Naive thymus-derived CD4-positive, alpha-beta T cell (primary cell): ENCODE data around the gene CDH4. TPM values are rescaled to one million over a fixed set of nuclear protein-coding genes. Genes with fewer than 3 reads are reported as not detected.

Experiments
- ATAC-seq: fragments of 150-1000 bp; cut with Tn5 transposase; 2 replicates; pipeline ENCODE4 v1.10.0; 2021; ENCODE audit warnings: mild to moderate bottlenecking, moderate library complexity
- CTCF ChIA-PET: fragments of 350-600 bp; sonication (Branson Sonifier 250); formaldehyde crosslinking; loops from one replicate; lab custom pipeline; 2021; ENCODE audit warnings: antibody characterized with exemption; lab: Charles Lee
- POLR2A ChIA-PET: fragments of 350-600 bp; sonication (Branson Sonifier 250); formaldehyde crosslinking; loops from one replicate; lab custom pipeline; 2021; ENCODE audit warnings: antibody characterized with exemption, inconsistent platforms; lab: Charles Lee
- DNase-seq, 9 donors: peaks; one replicate each; pipeline versions ENCODE4 v3.0.0 to v3.0.0-alpha.2; 2020 to 2022; ENCODE audit warnings: mixed read lengths in 1 of 9
- H3K27ac ChIP-seq: one replicate; pipeline ENCODE4 v1.7.0; 2013; ENCODE audit warnings: mild to moderate bottlenecking, low read depth, low read length, moderate library complexity
- H3K27me3 ChIP-seq, 2 donors: one replicate each; pipeline ENCODE4 v1.7.0; 2013; ENCODE audit warnings: low read length in 2 of 2, mild to moderate bottlenecking in 2 of 2, moderate library complexity in 2 of 2; ENCODE audit not compliant: control insufficient read depth in 2 of 2, insufficient read depth in 2 of 2
- H3K36me3 ChIP-seq, 3 experiments: 1 replicate in 2 of 3; 2 replicates in 1 of 3; pipeline ENCODE4 v1.7.0; 2013; ENCODE audit warnings: low read length in 3 of 3, mild to moderate bottlenecking in 3 of 3, moderate library complexity in 1 of 3; ENCODE audit not compliant: insufficient read depth in 3 of 3, control insufficient read depth in 2 of 3
- H3K4me1 ChIP-seq, 2 donors: one replicate each; pipeline ENCODE4 v1.7.0; 2013; ENCODE audit warnings: low read length in 2 of 2, mild to moderate bottlenecking in 2 of 2, moderate library complexity in 1 of 2; ENCODE audit not compliant: control insufficient read depth in 2 of 2, insufficient read depth in 2 of 2
- H3K4me3 ChIP-seq: 2 replicates; pipeline ENCODE4 v1.7.0; 2013; ENCODE audit warnings: mild to moderate bottlenecking, low read length
- H3K9me3 ChIP-seq, 3 experiments: 1 replicate in 2 of 3; 2 replicates in 1 of 3; pipeline ENCODE4 v1.7.0; 2013; ENCODE audit warnings: low read length in 3 of 3; ENCODE audit not compliant: control insufficient read depth in 2 of 3
- H3K27ac Mint-ChIP-seq, 9 donors: one replicate each; pipeline ENCODE4 v1.8.0; 2020 to 2022; ENCODE audit warnings: mixed read lengths in 9 of 9, mild to moderate bottlenecking in 8 of 9, moderate library complexity in 5 of 9, inconsistent platforms in 2 of 9
- H3K27me3 Mint-ChIP-seq, 5 donors: one replicate each; pipeline ENCODE4 v1.8.0; 2021 to 2022; ENCODE audit warnings: mixed read lengths in 5 of 5, mild to moderate bottlenecking in 1 of 5
- H3K36me3 Mint-ChIP-seq, 5 donors: one replicate each; pipeline ENCODE4 v1.8.0; 2020 to 2022; ENCODE audit warnings: mixed read lengths in 5 of 5, mild to moderate bottlenecking in 3 of 5, inconsistent platforms in 1 of 5
- H3K4me1 Mint-ChIP-seq, 7 donors: one replicate each; pipeline ENCODE4 v1.8.0; 2020 to 2022; ENCODE audit warnings: mixed read lengths in 7 of 7, mild to moderate bottlenecking in 3 of 7, inconsistent platforms in 1 of 7
- H3K4me3 Mint-ChIP-seq, 10 donors: one replicate each; pipeline ENCODE4 v1.8.0; 2020 to 2022; ENCODE audit warnings: mild to moderate bottlenecking in 10 of 10, mixed read lengths in 10 of 10, moderate library complexity in 6 of 10, inconsistent platforms in 2 of 10
- H3K9me3 Mint-ChIP-seq, 11 donors: one replicate each; pipeline ENCODE4 v1.8.0; 2020 to 2022; ENCODE audit warnings: mixed read lengths in 11 of 11, mild to moderate bottlenecking in 4 of 11, inconsistent platforms in 1 of 11, moderate library complexity in 1 of 11
- intact Hi-C, 2 donors: fragments of 100-400 bp; cut with micrococcal nuclease; formaldehyde crosslinking; loops; one replicate each; pipeline ENCODE4 v1.15.1; 2023
- polyA plus RNA-seq, 2 donors: library from polyadenylated mRNA; unstranded; fragments of 300-500 nt; fragmentation: Illumina TruSeq; gene quantifications; one replicate each; pipeline ENCODE4 v1.2.3, GENCODE V29; 2021
- total RNA-seq, 6 experiments: library from RNA in 5 of 6; stranded (reverse) in 5 of 6; gene quantifications; 1 replicate in 5 of 6; 2 replicates in 1 of 6; pipeline ENCODE4 v1.2.3 and lab custom pipeline; 2021 to 2026

CDH4 gene
- total and polyA plus RNA-seq, 7 experiments from 2014 or later = 0.05 to 0.43 (median 0.14) TPM; not detected in 1

DNA sequence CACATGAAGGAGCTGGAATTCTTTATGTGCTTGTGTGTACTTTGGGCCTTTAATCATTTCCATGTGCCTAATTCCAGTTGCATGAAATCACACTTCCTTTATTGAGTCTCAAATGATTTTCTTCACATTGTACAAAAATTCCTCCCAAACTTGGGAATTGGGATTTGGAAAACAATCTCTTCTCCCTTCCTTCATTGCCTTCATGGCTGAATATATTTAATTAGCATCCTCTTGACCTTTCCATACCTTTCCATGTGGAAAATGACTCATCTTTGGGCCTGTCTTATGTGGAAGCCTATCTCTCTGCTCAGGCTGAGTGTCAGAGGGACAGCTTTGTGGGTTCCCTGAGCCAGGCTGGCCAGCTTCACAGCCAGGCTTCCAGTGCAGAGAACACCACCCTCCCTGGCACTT, 33.0 kb upstream of the CDH4 start:
- POLR2A ChIA-PET = no interaction called here

DNA sequence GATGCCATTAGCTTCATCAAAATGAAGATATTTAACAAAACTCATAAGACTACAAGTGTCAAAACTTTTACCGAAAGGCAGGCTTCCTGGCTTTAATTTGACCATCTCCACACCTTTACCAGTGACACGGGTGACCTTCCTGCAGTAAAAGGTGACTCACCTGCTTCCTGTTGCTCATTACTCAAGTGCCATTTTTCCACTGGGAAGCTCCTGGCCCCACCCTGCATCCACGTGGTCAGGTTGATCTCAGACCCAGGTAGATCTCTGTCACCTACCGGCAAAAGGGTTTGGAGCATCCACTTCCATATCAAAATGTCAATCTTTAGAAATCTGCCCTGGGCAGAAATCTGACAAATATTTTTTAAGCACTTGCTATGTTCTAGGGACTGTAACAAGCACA, 31.9 kb upstream of the CDH4 start:
- Histone ChIP-seq H3K27me3 (no peaks in the 10 kb centered on the region), H3K4me1 (no peaks in the 10 kb centered on the region), H3K4me3 (no peak overlapping the region), H3K36me3 (no peaks in the 10 kb centered on the region), H3K9me3 (no peaks in the 10 kb centered on the region), H3K27ac (no peak overlapping the region)
- peaks cover 0 to 14% (median 0%) of the 10 kb centered on the region in 11 donors for H3K9me3 Mint-ChIP-seq
- H3K27ac Mint-ChIP-seq = no peak overlapping the region
- no peak overlapping the region for H3K4me3 Mint-ChIP-seq
- DNase-seq (no peak), ATAC-seq (no peak)
- CTCF ChIA-PET = interaction anchor here (2.2 kb wide), 1 partner anchor 9 kb away, joined by 7 read pairs; no protein-coding TSS in a partner anchor
- POLR2A ChIA-PET = no interaction called here
- no peaks in the 10 kb centered on the region for H3K4me1 Mint-ChIP-seq
- no peaks in the 10 kb centered on the region for H3K36me3 Mint-ChIP-seq
- peaks cover 0 to 40% (median 17%) of the 10 kb centered on the region in 5 donors for H3K27me3 Mint-ChIP-seq
- intact Hi-C loops = loop anchor here in 1 of 2 donors (10.0 kb wide), 1 partner anchor 1275 kb away; the partner anchor contains the start of genes FAM217B and PPP1R3D

More for the DNA sequence above, 33.0 kb upstream of the CDH4 start:
- H3K4me1 ChIP-seq = no peaks in the 10 kb centered on the region
- no peaks in the 10 kb centered on the region for H3K36me3 ChIP-seq
- Mint-ChIP-seq H3K9me3 (peaks cover 0 to 14% (median 0%) of the 10 kb centered on the region in 11 donors), H3K4me3 (no peak overlapping the region), H3K36me3 (no peaks in the 10 kb centered on the region), H3K27me3 (peaks cover 0 to 41% (median 17%) of the 10 kb centered on the region in 5 donors), H3K4me1 (no peaks in the 10 kb centered on the region), H3K27ac (no peak overlapping the region)
- no peak overlapping the region for H3K27ac ChIP-seq
- H3K9me3 ChIP-seq = no peaks in the 10 kb centered on the region
- H3K27me3 ChIP-seq = no peaks in the 10 kb centered on the region
- CTCF ChIA-PET = interaction anchor here (0.5 to 2.2 kb wide), 2 partner anchors 10 to 1270 kb away, joined by 3 to 7 read pairs; no protein-coding TSS in a partner anchor
- DNase-seq (no peak), ATAC-seq (no peak)
- intact Hi-C loops = no loop called here
- H3K4me3 ChIP-seq = no peak overlapping the region

DNA sequence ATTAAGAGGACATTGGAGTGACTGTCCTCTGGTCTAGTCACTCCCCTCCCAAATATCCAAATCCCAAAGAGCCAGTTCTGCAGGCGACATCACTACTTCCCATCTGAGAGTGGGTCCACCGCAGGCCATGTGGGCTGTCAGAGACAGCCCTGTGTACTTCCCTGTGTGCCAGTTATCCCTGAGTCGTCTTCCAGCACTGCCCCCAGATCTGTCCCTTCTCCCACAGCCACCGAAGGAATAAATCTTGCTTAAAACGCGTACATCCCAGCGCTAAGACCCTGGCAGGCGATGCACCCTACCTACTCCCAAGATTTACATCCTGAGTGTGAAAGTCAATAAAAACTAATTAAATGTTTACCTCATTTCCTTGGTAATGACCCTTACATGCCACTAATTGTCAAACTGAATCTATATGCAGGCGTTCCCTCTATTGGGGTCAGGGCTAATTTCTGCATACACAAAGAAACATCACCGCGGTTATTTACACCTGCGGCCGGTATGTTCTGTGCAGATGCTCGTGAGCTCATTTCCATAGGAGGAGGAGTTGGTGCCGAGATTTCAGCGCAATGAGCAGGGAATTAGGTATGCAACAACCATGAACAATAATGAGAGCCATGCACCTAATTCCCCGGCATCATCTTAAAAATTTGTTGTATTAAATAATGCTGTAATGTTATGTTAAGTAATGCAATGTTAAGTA, 31.3 kb upstream of the CDH4 start:
- no peak overlapping the region for H3K27ac Mint-ChIP-seq
- DNase-seq (no peak), ATAC-seq (no peak)
- H3K4me1 ChIP-seq = no peaks in the 10 kb centered on the region
- no peaks in the 10 kb centered on the region for H3K36me3 Mint-ChIP-seq
- CTCF ChIA-PET = interaction anchor here (2.2 kb wide), 1 partner anchor 8 kb away, joined by 7 read pairs; no protein-coding TSS in a partner anchor
- H3K27ac ChIP-seq = no peak overlapping the region
- H3K9me3 Mint-ChIP-seq = peaks cover 0 to 14% (median 0%) of the 10 kb centered on the region in 11 donors
- H3K27me3 Mint-ChIP-seq = peaks cover 0 to 44% (median 17%) of the 10 kb centered on the region in 5 donors
- POLR2A ChIA-PET = no interaction called here
- no peak overlapping the region for H3K4me3 Mint-ChIP-seq
- H3K4me1 Mint-ChIP-seq = no peaks in the 10 kb centered on the region
- intact Hi-C loops = loop anchor here in 1 of 2 donors (10.0 kb wide), 1 partner anchor 1276 kb away; the partner anchor contains the start of genes FAM217B and PPP1R3D
- no peaks in the 10 kb centered on the region for H3K27me3 ChIP-seq
- H3K4me3 ChIP-seq = no peak overlapping the region
- no peaks in the 10 kb centered on the region for H3K36me3 ChIP-seq
- no peaks in the 10 kb centered on the region for H3K9me3 ChIP-seq

DNA sequence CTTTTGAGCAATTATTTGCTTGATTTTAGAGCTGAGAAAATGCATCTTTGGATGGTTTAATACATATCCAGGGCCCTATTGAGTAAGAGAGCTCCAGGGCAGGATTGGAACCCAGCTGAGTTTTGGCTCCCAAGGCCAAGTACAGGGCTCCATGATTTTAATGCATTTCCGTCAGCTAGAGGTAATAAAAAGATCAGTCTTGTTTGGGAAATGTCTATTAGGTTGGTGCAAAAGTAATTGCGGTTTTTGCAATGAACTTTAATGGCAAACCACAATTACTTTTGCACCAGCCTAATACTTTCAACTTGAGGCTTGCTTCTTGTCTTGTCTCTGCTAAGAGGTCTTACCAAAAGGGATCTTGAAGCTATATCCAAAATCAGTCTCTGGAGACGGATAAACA, 29.4 kb upstream of the CDH4 start:
- H3K27ac ChIP-seq = no peak overlapping the region
- no peak for DNase-seq
- Mint-ChIP-seq H3K36me3 (no peaks in the 10 kb centered on the region), H3K27me3 (peaks cover 0 to 25% (median 11%) of the 10 kb centered on the region in 5 donors), H3K27ac (peak overlapping the region in 1 of 9 donors; percentile 29), H3K9me3 (peaks cover 0 to 10% (median 0%) of the 10 kb centered on the region in 11 donors), H3K4me1 (no peaks in the 10 kb centered on the region), H3K4me3 (no peak overlapping the region)
- H3K4me3 ChIP-seq = no peak overlapping the region
- ChIA-PET POLR2A (no interaction called here), CTCF (interaction anchor here (0.6 kb wide), 1 partner anchor 1030 kb away, joined by 4 read pairs; no protein-coding TSS in a partner anchor)
- H3K27me3 ChIP-seq = no peaks in the 10 kb centered on the region
- H3K4me1 ChIP-seq = no peaks in the 10 kb centered on the region
- intact Hi-C loops = loop anchor here in 1 of 2 donors (10.0 kb wide), 1 partner anchor 1278 kb away; the partner anchor contains the start of genes FAM217B and PPP1R3D
- no peaks in the 10 kb centered on the region for H3K36me3 ChIP-seq
- H3K9me3 ChIP-seq = no peaks in the 10 kb centered on the region
- no peak for ATAC-seq

DNA sequence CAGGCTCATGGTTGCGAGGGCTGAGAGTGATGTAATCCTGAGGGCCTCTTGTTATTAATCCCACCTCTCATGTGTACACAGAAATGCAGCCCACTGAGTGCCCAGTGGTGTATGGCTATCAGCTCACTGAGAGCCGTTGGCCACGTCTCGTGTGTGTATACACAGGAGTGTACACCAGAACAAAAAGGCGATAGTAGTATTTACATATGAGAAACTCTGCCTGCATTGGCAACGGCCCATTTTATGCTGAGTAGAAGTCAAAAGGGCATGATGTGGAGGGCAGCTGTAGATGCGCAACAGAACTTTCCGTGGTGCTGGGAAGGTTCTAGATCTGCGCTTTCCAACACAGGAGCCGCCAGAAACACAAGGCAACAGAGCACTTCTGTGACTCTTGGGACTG, 28.9 kb upstream of the CDH4 start:
- no peak overlapping the region for H3K27ac ChIP-seq
- H3K27me3 Mint-ChIP-seq = peaks cover 0 to 25% (median 11%) of the 10 kb centered on the region in 5 donors
- H3K9me3 Mint-ChIP-seq = peaks cover 0 to 6% (median 0%) of the 10 kb centered on the region in 11 donors
- H3K36me3 ChIP-seq = no peaks in the 10 kb centered on the region
- no peaks in the 10 kb centered on the region for H3K9me3 ChIP-seq
- no peak overlapping the region for H3K4me3 Mint-ChIP-seq
- CTCF ChIA-PET = interaction anchor here (0.6 kb wide), 1 partner anchor 1030 kb away, joined by 4 read pairs; no protein-coding TSS in a partner anchor
- ATAC-seq (no peak), DNase-seq (no peak)
- no peaks in the 10 kb centered on the region for H3K27me3 ChIP-seq
- H3K4me3 ChIP-seq = no peak overlapping the region
- POLR2A ChIA-PET = no interaction called here
- H3K4me1 ChIP-seq = no peaks in the 10 kb centered on the region
- intact Hi-C loops = loop anchor here in 1 of 2 donors (10.0 kb wide), 1 partner anchor 1278 kb away; the partner anchor contains the start of genes FAM217B and PPP1R3D
- H3K27ac Mint-ChIP-seq = no peak overlapping the region
- no peaks in the 10 kb centered on the region for H3K4me1 Mint-ChIP-seq
- no peaks in the 10 kb centered on the region for H3K36me3 Mint-ChIP-seq

DNA sequence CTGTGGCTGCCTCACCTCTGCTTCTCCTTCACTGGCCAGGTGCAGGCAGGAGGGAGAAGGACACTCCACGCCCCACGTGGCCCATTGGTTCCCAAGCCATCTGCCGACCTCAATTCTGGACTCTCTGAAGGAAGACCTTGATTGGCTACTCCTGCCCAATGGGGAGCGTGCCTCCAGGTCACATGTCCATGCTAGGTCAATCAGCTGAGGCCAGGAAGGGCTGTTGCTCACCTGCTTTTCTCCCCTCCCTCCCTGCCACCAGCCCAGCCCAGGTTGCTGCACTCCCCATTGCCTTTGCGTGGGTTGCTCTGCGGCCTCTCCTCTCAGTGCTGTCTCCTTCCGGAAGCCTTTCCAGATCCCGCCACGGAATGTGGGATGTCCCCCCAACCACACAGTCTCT, 21.9 kb upstream of the CDH4 start:
- DNase-seq = no peak
- H3K4me3 Mint-ChIP-seq = no peak overlapping the region
- intact Hi-C loops = no loop called here
- H3K9me3 Mint-ChIP-seq = peaks cover 0 to 3% (median 0%) of the 10 kb centered on the region in 11 donors
- H3K36me3 Mint-ChIP-seq = no peaks in the 10 kb centered on the region
- Histone ChIP-seq H3K27ac (no peak overlapping the region), H3K27me3 (no peaks in the 10 kb centered on the region), H3K4me1 (no peaks in the 10 kb centered on the region), H3K9me3 (no peaks in the 10 kb centered on the region), H3K36me3 (no peaks in the 10 kb centered on the region), H3K4me3 (no peak overlapping the region)
- CTCF ChIA-PET = no interaction called here
- peaks cover 0 to 20% (median 4%) of the 10 kb centered on the region in 5 donors for H3K27me3 Mint-ChIP-seq
- ATAC-seq = no peak
- H3K27ac Mint-ChIP-seq = peak overlapping the region in 1 of 9 donors; percentile 46
- POLR2A ChIA-PET = no interaction called here
- H3K4me1 Mint-ChIP-seq = peaks cover 0 to 5% (median 3%) of the 10 kb centered on the region in 7 donors
